GM19438 (cell line): ENCODE data around the gene CTU2.

Experiments
- ATAC-seq: cut with Tn5 transposase; IDR thresholded peaks from one replicate; pipeline ENCODE4 v1.9.1; 2021; ENCODE audit warnings: low read depth; ENCODE audit not compliant: unreplicated experiment

Gene CTU2

DNA sequence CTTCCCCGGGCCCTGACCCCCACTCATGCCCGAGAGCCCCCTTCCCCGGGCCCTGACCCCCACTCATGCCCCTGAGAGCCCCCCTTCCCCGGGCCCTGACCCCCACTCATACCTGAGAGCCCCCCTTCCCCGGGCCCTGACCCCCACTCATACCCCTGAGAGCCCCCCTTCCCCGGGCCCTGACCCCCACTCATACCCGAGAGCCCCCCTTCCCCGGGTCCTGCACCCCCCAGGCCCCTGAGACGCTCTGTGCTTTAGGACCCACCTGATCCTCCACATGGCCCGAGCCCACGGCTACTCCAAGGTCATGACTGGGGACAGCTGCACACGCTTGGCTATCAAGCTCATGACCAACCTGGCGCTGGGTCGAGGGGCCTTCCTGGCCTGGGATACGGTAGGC lies 6.8 kb downstream of the CTU2 start:
- ATAC-seq: no peak

DNA sequence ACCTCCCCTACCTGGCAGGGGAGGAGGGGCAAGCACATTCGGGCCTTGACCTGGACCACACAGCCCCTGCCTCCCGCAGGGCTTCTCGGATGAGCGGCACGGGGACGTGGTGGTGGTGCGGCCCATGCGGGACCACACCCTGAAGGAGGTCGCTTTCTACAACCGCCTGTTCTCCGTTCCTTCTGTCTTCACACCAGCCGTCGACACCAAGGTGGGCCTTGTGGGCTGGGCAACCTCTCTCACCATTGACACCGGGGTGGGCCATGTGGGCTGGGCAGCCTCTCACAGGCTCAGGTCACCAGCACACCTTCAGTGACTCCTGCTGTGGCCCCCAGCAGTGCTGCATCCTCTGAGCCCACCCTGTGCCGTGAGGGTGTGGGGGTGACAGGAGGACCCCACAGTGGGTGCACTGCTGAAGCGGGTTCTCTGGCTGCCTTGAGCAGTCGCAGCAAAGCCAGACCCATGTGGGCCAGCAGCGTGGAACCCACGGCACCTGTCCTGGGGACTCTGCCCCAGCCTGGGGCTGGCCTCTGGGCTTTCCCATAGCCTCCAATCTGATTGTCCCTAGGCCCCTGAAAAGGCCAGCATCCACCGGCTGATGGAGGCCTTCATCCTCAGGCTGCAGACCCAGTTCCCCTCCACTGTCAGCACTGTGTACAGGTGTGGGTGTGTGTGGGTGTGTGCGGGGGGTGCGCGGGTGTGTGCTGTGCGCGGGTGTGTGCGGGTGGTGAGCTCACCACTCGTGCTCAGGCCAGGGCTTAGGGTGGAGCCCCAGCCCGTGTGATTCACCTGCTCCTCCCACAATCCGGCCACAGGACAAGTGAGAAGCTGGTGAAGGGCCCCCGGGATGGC lies 7.5 kb downstream of the CTU2 start:
- ATAC-seq: no peak

DNA sequence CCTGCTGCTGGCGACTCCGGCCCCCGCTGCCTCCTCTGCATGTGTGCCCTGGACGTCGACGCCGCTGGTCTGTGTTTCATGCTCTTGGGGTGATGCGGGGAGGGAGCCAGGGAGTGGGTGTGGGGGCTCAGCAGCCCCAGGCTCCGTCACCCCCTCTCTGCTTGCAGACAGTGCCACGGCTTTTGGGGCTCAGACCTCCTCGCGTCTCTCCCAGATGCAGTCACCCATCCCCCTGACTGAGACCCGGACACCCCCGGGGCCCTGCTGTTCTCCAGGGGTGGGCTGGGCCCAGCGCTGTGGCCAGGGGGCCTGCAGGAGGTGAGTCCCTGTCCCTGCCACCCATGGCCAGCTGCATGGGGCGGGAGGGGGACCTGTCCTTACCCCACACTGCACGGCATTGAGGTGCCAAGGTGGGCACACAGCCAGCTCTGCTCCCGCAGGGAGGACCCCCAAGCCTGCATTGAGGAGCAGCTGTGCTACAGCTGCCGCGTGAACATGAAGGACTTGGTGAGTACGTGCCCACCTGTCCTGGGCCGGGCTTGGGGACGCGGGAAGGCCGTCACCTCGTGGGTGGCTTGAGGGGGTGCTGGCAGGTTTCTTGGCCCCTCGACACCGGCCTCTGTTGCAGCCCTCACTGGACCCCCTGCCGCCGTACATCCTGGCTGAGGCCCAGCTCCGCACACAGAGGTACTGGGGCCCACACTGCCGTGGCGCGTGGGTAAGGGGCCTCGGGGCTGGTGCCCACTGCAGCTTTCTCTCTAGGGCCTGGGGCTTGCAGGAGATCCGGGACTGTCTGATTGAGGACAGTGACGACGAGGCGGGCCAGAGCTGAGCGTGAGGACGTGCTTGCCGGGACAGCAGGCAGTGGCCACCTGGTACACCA lies 8.4 kb downstream of the CTU2 start:
- no peak for ATAC-seq

DNA sequence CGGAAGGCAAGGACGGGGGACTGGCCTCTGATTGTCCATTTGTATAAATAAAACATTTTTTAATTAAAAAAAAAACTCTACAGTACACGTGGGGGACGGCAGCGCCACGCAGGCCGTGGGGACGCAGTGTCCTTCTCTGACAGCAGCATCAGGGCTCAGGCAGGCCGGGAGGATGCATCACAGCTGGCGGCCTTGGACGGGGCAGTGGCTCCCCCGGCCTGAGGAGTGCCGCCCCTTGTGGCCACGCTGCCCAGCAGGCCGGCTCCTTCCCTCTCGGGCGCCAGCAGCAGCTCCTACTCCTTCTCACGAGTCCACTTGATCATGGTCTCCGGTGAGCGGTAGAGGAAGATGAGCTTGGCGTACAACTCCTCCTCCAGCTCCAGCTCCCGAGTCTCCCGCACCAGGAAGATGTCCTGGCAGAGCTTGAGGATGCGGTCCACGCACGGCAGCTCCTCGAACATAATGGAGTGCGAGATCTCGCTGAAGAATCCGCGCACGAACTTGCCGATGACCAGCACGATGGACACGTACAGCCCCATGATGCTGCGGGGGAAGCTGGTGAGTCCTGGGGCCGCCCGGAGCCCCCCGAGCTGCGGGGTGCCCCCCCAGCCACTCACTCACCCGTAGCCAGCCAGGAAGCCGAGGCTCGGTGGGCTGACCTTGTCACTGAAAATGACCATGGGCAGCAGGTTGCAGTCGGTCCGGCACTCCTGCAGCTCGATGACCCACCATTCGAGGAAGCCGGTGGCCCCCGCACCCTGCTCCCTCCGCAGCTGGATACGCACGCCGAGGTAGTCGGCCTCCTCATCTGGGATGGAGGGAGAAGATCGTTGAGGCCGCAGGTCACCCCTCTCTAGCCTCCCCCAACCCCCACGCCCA lies 9.2 kb downstream of the CTU2 start:
- no peak for ATAC-seq

DNA sequence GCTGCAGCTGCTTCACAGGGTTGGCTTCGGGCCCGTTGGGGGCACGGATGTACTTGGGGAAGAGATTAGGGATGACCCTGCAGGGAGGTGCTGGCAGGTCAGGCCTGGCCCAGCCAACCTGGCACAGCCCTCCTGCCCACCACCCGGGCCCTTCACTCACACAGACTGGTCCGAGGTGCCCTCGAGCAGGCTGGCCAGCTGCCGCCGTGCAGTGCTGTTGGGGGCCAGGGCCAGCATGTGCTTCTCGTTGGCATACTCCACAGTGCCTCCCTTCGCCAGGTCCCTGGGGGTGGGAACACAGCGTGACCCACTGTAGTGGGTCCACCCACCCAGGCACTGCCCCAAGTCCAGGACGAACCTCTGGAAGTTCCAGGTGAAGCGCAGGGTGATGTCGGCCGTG lies 9.9 kb downstream of the CTU2 start:
- no peak for ATAC-seq

DNA sequence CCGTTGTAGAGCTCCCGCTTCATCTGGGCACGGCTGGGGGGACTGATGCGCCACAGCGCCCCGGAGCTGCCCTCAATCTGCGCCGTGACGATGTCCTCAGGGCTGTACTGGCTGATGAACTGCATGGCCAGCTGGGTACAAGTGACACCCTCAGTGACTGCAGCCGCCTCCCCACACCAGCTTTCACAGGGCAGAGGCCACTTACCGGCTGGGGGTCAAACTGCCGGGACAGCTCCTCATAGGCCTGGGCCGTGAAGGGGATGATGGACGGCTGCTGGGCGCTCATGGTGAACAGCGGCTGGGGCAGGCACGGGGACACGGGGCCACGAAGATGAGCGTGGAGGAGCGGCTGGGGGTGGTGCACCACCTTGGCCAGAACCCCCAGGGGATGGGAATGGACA lies 10.3 kb downstream of the CTU2 start:
- no peak for ATAC-seq

DNA sequence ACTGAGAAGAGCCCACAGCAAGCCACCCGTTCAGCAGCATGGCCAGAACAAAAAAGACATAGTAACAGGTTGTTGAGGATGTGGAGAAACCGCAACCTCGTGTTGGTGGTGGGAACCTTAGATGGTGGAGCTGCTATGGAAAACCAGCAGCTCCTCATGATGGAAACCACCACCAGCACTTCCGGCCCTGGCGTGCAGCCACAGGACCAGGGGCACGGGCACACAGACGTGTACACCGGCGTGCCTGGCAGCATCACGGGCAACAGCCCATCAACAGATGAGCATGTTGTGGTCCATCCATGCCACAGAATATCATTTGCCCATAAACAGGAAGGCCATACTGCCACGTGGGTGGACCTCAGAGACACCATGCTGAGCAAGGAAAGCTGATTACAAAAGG lies 11.9 kb downstream of the CTU2 start:
- ATAC-seq: no peak

DNA sequence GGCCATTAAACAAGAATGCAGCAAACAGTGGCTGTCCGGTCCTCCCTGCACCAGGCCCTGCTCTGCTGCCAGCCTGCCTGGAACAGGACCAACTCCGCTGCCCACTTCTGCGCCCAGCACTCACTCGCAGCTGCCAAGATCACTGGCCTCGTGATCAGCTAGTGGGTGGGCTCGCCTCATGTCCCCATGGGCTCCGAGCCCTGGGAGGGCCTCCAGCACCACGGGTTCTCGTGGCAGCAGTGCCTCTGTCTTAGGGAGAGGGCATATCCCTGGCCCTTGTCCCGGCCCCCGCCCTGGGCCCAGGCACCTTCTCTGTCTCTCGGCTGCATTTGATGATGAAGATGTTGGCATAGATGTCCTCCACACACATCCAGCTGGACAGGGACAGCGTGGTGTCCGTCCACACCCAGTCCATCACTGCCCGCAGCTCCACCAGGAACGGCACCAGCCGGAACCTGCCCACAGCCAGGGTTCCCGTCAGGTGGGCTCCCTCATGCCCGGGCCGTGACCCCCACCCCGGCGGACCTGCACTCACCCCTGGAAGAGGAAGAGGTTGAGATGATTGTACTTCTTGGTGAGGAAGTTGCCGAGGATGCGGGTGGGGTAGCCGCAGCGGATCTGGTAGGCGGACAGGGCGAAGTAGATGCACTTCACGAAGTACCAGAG lies 13.1 kb downstream of the CTU2 start:
- ATAC-seq: no peak

DNA sequence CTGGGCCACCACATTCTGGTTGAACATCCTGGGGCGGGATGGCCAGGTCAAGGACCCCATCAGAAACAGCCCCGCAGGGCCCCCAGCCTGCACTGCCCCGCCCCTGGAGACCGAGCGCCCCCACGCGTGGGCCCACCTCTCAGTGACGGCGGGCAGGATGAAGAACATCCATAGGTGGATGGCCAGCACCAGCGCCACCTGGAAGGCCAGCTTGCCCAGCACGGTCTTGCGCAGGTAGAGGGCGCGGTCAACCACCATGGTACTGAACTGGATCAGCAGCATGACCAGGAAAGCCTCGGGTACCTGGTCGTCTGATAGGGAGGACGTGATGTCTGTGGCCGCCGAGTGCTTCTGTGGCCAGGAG lies 13.6 kb downstream of the CTU2 start:
- no peak for ATAC-seq

DNA sequence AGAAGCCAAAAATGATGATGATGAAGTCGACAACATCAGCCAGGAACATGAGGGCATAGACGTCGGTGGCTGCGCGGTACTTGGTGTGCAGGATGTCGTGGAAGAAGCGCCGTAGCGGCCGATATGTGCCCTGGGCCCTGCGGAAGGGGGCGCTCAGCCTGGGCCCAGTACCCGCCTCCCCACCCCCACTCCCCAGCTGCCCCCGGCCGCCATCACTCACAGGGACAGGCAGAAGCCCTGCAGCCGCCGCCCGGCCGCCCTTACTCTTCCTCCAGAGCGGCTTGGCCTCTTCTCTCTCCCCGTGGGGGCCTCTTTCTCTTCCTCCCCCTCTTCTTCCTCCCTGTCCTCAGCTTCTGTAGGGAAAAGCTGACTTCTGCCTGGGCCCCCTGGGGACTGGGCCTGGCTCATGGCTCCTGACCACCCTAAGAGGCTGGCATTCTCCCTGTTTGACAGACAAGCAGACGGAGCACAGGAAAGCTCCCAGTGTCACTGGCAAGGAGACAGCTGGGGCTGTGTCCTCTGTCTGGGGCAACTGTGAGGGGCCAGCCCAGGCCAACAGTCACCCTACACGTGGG lies 14.2 kb downstream of the CTU2 start:
- ATAC-seq: no peak

DNA sequence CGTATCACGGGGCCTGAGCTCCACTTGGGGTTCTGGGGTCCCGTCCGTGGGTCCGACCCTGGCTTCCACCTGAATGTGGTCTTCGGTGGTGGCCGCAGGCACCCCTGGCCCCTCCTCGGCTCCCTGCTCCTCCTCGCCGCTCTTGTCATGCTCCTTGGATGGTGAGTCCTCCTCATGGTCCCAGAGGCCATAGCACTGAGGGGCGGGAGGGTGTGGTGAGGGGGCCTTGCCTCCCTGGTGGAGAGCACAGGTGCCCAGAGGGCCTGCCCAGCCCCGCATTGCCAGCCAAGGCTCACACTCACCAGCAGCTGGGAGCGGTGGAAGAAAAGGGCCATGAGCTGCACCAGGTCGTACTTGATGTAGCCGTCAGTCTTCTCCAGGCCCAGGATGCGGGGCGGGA lies 14.9 kb downstream of the CTU2 start:
- ATAC-seq: no peak

DNA sequence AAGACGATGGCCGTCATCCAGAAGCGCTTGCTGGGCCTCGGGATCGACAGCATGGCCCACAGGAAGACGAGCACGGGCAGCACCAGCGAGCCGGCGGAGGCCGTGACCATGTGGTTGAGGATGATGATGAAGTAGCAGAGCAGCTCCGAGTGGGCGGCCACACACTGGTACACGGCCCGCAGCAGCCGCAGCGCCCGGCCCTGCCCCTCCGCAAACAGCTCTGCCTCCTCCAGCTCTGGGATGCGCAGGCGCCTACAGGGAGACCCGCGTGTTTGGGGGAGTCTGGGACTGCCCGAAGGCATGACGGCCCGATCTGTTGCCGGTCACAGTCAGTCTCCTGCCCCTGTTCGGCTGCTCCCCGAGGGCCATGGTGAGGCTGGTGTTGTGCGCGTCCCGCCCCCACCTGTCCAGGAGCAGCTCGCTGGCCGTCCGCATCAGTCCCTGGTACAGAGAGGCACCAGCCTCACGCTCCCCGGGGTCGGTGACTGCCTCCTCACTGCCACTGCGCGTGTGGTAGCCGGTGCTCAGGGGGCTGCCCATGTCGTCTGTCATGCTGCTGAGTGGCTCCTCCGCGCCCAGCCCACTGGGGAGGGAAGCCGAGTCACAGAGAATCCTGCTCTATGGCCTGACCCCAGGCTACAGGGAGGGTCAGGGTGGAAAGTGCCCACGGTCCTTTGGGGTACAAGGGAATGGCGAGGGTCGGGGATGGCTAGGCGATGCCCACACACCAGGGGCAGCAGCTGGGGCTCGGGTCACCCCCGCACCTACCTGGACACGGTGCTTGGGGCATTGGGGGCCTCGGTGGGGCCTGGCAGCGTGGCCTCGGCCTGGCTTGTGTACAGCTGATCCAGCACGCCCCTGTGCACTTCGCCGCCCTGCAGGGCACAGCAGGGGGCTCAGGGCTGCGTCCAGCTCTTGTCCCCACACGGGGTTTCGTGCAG lies 15.8 kb downstream of the CTU2 start:
- ATAC-seq: no peak

DNA sequence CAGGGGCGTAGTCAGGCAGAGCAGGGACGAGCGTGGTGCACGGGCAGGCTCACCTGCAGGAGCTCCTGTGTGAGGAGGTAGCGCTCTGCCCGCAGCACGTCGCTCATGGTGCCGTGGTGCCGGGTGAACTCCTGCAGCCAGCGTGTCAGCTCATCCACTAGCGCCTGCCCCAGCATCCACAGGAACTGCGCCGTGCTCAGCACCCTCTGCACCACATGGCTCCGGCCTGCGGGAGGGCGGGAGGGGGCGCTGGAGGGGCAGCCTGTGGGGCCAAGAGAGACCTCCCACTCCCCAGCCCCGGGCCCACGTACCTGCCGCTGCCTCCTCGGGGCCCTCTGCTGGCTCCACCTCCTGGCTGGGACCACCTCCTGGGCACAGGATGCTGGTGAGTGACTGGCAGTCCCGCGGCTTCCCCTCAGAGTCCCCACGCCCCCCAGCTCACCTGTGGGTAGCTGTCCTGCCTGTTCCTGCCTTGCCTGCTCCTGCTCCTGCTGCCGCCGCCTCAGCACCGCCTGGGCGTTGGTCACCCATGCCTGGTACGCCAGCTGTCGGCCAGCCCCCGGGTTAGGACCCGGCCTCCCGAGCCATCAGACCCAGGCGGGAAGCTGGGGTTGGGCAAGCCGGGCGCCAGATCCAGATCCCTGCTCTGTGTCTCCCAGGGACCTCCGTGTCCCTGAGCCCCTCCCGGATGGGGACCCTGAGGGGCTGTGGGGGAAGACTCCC lies 16.6 kb downstream of the CTU2 start:
- no peak for ATAC-seq

DNA sequence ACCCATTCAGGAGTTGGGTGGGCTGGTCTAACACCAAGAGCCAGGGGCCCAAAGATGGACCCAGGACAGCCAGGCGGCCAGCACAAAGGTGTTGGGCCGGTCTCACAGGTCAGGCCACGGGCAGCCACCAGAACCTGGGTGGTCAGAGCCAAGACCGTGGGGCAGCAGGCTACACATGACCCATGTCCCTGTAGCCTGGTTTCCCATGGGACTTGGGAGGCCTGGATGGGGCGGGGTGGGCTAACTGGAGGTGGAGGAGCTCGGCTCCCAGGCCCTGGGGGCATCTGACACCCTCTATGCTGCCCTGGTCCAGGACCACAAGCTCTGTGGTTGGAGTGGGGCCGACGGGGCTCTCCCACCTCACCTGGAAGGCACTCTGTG lies 17.2 kb downstream of the CTU2 start:
- ATAC-seq: no peak

DNA sequence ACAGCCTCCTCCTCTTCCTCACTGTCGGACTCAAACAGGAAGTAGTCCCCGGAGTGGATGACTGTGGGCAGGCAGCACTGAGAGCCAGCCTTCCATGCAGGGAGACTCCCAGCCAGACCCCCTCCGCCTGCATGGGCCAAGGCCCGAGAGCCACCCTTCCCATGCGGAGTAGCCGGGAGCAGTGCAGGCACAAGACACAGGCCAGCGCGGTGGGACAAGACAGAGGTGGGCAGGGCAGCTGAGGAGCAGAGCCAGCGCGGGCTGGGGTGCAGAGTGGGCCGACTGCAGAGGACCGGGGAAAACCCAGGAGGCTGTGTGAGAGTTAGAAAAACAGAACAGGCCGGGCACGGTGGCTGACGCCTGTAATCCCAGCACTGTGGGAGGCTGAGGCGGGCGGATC lies 17.6 kb downstream of the CTU2 start:
- ATAC-seq: no peak

DNA sequence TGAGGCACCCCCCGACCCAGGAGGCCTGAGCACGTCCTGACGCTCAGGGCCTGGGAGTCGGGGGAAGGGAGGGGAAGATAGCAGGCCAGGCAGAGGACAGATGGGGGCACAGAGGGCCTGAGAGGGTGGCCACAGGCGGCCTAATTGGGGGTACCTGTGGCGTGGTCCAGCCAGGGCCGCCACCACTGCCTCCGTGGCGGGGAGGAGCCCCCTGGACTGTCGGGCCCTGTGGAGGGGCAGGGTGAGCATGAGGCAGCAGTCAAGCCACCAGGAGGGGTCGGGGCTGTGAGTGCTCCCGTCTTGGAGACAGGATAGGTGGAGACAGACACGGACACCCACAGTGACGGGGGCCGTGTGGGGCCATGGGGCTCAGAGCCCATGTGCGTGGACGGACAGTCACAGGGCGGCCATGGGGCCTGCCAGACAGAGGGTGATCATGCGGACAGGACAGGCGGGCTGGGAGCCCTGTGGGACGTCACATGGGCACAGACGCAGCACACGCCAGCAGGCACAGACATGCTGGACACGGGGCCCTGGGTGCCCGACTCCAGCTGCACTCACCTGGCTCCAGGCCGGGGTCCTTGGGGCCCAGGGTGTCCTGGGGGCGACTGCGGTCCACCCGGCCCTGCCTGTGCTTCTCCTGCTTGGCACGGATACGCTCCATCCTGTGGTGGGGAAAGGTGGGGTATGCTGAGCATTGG lies 18.7 kb downstream of the CTU2 start:
- ATAC-seq: no peak

DNA sequence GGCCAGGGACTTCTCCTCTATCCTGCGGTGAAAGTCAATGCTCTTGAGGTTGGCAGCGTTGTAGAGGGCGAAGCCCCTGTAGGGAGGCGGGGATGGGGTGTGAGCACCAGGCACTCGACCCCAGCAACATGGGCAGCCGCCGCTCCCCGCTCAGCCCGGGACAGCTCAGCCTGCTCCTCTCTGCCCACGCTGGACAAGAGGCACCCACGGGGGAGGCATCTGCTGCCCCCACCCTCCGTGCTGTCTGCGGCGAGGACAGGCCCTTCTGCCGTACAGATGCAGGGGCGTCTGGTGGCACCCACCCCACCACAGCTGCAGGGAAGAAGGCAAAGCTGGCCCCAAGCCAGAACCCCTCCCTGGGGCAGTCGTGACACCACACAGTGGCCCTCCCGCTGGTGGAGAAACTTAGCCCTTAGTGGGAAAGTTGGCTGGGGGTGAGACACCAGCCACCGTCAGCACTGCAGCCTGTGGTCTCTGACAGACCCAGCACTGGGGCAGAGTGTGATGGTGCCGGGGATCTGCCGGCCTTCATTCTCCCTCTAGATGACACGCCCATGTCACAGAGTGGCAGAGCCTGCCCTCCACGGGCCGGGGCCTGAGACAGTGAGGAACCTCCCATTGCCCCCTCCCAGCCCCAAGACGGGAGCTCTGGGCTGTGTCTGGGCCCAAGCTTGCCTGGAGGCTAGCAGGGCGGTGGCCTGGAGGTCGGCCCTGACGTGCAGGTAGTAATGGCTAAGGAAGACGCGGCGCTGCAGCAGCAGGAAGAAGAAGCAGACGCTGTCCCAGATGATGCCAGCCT lies 19.5 kb downstream of the CTU2 start:
- ATAC-seq: no peak
